ENCODE data around the gene PHF12.
"Not testable (repeated sequence)": the region's sequence is repeated elsewhere in the genome, so short reads cannot be mapped to it uniquely, and the experiment has no call there.

The PHF12 gene

DNA sequence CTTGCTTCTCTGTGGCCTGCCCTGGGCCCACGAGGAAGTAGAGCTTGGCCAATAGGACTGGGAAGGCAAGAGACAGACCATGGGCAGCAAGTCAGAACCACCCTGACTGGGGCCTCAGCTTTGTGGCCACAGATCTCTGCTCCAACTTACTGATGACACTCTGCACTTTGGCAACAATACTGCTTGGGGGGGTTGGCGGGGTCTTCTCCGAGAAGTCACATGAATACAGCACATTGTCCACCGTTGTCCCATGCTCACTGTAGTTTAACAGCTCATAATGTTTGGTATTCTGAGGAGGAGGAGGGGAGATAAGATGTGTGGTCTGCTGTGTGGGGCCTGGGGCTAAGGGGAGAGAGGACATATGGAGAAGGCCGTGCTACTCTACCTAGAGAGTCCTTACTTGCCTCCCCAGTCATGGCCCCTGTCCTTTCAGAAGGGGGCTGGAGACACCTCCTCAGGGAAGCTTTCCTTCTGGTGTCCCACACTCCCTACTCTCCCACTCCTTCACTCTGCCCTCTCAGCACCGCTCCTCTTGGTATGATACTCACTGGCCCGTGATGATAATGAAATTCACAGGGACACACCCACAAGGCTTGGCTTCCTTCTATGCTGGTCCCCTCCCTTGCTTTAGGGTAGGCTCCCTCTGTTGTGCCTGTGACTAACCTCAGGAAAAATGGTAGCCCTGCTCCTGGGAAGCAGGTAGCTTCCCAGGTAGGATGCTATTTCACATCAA, 44.4 kb downstream of the PHF12 start:
- in situ Hi-C loops (cut with HindIII; ENCODE audit: low sequenced_read_pairs), result no loop called here

DNA sequence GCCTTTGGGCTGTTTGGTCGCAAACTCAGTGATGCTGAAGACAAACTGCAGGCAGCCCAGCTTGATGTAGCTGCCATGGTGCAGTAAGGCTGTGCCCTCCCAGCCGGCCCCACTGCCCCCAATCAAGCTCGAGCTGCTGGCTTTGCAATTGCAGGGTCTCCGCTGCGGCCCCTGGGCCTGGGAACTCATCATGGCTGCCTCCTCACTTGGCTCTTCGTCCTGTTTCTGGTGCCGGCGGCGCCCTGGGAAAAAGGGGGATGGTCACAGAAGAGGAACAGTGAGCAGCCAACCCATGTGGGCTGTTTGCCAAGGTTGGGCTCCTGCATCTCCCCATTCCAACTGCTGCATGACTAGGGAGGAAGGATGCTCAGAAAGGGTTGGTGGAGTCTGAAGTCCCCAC, 45.0 kb downstream of the PHF12 start:
- in situ Hi-C loops (cut with HindIII; ENCODE audit: low sequenced_read_pairs), result no loop called here

DNA sequence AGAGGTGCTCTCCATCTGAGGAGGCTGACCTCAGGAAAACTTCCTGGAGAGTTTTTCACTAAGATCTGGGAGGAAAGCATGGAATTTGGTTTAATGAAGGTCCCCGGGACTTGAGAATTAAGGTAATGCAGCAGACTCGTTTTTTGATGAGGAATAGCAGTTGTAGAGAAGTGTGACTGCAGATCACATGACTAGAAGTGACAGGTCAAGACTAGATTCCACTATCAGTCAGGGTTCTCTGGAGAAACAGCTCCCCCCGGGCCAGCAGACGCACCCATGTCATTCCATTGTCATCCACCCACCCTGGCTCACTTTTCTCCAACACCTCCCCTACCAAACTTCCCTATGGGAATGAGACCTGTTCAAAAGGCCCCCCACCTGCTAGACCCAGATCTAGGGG, 46.5 kb downstream of the PHF12 start:
- in situ Hi-C loops (cut with HindIII; ENCODE audit: low sequenced_read_pairs), result no loop called here

GRCh38 chr17:28903546-28903841, 47.8 kb downstream of the PHF12 start:
- in situ Hi-C loops (cut with HindIII; ENCODE audit: low sequenced_read_pairs), result not testable (repeated sequence)

DNA sequence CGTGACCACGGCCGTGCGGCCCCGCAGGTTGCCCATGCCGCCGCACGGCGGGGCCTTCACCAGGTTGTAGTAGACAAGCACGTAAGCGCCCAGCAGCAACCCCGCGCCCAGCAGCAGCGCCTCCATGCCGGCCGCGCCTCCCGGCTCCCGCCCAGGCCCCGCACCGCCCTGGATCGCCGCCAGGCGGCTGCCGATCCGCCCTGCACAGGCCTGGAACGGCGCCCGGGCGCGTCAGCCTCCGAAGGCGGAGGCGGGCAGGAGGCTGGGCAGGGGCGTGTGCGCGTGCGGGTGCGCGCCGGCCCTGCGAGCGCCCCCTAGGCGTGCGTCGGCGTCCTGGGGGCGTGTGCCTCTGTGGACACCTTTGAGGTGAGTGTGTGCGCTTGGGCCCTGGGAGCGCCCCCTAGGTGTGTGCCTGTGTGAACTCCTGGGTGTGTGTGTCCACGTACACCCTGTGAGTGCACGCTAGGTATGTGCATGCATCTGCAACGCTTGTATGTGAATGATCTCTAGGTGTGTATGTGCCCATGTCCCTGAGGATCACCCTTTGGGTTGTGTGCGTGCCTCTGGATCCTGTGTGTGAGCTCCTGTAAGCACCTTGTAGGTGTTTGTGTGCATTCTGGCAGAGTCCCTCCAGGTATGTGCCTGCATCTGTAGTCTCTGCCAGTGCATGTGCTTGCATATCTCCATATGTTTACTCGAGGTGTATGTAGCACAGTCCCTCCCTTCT, 48.3 kb downstream of the PHF12 start, which contains the start of gene DHRS13:
Gene DHRS13, minus strand, starts transcription at position 261 of the 727 bp plus-strand sequence. Its CDS starts 135 bp downstream, at position 126.
- in situ Hi-C loops (cut with HindIII; ENCODE audit: low sequenced_read_pairs), result no loop called here

- in situ Hi-C loops (cut with HindIII; ENCODE audit: low sequenced_read_pairs), result no loop called here
Measured at GRCh38 chr17:28901866-28902818, 49.2 kb downstream of the PHF12 start.

GRCh38 chr17:28900986-28901726, 50.2 kb downstream of the PHF12 start:
- in situ Hi-C loops (cut with HindIII; ENCODE audit: low sequenced_read_pairs), result no loop called here

DNA sequence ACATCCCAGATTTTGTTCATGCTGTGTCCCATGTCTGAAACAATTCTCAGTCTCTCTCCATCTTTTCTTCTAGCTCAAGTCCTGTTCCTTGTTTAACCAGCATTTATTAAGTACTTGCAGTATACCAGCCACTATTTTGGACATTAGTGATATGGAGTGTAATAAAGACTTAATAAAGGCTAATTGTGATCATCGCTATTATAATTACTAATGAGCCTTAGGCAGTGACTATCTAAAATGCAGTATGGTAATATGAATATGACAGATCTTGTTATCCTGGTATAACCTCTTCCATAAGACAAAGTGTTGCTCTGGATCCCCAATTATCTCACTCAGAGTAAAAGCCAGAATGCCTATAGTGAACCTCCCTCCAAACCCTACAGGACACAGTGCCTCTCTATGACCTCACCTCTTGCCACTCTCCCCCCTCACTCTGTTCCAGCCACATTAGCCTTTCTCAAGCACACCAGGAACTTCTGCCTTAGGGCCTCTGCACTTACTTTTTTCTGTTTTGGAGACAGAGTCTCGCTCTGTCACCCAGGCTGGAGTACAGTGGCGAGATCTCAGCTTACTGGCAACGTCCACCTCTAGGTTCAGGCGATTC, 52.0 kb downstream of the PHF12 start:
- in situ Hi-C loops (cut with HindIII; ENCODE audit: low sequenced_read_pairs), result no loop called here

GRCh38 chr17:28898527-28898955, 52.8 kb downstream of the PHF12 start:
- in situ Hi-C loops (cut with HindIII; ENCODE audit: low sequenced_read_pairs), result no loop called here

DNA sequence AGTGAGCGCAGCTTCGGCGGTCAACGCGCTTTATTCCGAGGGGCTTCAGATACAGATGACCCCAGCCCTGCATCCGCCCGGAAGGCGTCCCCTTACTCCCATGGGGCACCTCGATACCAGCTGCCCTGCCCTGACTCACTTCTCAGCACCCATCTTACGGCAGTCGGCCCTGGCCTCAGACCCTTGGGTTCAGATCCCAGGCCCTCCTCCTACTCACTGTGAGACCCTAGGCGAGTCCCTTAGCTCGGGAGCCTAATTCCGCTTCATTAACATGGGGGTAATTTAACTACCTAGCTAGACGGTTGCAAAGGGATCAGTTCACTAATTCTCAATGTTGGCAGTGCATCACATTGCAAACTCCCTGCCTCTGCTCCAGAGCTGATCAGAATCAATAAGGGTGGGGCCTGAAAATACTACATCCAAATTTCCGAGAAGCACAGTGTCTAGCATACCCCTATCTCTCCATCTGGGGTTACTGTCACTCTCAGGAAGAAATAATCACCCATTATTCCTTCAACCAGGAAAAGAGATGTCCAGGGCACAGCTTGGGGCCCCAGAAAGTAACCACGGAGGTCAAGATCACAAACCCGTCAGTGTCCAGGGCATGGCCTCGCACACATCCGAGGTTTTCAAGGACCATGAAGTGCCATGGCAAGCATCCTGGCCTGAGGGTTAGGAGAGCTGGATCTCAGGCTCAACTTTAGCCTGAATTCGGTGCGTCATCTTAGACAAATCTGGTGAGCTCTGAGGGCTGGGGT, 53.4 kb downstream of the PHF12 start:
- in situ Hi-C loops (cut with HindIII; ENCODE audit: low sequenced_read_pairs), result no loop called here

DNA sequence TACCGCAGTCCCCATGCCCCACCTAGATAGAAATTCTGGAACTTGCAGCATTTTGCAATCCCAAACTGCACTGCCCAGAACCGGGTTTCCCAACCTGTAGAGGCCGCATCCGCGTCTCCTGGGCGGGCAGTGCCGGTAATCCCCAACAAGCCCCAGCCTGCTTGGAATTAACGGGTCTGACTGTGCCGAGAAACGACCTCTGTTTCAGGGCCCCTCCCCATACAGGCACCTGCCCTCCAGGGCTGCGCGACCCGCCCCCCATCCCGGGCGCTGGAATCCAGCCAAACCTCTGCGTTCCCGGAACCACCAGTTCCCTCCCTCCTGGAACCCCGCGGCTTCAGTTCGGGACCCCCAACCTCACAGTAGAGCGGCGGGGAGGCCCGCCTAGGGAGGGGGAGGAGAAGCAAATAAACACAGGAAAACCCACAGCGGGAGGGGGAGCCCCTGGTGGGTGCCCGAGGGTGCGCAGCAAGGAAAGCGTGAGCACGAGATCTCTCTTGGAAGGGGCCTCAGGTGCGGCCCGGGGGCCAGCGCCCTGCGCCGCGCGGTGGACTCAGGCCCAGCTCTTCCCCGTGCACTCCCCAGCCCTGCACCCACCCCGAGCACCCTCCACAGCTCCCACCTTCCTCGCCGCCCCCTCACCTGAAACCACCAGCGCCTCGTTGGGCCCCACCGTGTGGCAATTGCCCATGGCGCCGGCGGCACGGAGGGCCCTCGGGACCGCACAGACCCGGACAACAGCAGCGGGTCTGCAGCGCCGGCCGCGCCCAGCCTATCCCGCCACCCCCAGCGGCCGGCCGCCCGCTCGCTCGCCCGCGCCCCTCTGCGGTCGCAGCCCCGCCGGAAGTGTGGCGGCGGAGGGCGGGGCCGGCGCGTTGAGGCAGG, 54.2 kb downstream of the PHF12 start, which contains the start of gene FLOT2:
Gene FLOT2, minus strand, starts transcription at position 850 of the 885 bp plus-strand sequence. Its CDS starts 159 bp downstream, at position 691.
- in situ Hi-C loops (cut with HindIII; ENCODE audit: low sequenced_read_pairs), result no loop called here

DNA sequence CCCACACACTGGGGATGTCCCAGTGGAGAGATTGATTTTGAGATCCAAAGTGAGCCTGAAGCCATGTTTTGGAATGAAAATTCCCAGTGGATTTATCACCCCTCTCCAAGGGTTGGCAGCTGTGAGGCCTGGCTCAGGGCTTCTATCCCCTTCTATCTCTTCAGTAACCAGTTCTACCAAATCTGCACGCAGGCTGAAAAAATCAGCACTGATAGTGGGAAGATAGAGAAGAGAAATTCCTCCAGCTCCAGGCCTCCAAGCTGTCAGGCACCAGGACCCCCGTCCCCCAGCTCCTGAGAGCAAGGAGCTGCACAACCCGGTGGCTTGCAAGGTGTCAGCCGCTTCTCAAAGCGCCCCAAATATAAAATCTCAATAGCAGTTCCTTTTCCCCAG, 54.8 kb downstream of the PHF12 start:
- in situ Hi-C loops (cut with HindIII; ENCODE audit: low sequenced_read_pairs), result no loop called here

DNA sequence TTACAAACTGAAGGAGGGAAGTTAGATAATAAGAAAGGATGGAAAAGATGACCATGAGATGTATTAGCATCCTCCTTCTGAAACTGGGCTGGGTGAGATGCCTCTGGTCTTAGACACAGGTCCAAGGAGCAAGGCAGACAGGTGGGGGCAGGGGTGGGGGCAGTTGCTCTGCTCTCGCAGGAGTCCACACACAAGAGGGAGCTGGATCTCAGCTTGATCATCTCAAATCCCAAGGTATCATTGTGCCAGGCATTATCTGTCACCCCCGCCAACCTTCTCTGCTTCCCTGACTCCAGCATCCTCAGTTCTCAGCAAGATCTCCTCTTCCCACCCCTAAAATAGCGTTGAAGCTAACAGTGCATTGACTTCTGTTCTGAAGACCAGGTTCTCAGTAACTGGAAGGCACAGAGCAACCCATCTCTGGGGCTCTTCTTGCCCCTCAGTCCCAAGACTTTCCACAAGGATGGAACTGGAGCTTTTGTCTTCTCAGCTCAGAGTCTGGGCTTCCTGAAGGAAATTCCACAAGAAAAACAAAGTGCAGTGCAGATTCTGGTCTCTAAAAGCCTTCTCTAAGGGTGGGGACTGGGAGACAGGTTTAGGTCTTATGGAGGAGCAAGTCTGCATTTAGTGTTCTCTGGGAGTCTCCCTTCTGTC, 55.4 kb downstream of the PHF12 start:
- in situ Hi-C loops (cut with HindIII; ENCODE audit: low sequenced_read_pairs), result no loop called here

DNA sequence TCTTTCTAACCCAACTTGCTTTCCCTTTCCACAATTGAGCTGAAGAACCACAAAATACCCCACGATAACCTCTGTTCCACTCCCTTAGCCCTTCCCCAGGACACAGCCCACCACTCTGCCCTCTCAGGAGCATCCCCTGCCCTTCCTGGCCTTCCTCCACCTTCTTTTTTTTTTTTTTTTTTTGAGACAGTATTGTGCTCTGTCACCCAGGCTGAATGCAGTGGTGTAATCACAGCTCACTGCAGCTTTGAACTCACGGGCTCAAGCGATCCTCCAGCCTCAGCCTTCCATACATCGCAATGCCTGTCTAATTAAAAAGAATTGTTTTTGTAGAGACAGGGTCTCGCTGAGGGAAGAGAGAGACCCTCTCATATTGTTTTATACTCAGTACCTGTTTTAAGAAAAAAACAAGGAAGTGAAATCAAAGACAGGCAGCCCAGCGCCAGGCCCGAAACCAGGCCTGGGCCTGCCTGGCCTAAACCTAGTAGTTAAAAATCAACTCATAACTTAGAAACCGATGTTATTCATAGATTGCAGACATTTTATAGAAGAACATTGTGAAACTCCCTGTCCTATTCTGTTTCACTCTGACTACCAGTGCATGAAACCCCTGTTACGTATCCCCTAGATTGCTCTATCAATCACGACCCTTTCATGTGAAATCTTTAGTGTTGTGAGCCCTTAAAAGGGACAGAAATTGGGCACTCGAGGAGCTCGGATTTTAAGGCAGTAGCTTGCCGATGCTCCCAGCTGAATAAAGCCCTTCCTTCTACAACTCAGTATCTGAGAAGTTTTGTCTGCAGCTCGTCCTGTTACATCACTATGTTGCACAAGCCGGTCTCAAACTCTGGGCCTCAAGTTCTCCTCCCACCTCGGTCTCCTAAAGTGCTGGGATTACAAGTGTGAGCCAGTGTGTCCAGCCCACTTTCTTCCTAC, 57.8 kb downstream of the PHF12 start:
- in situ Hi-C loops (cut with HindIII; ENCODE audit: low sequenced_read_pairs), result not testable (repeated sequence)

GRCh38 chr17:28892024-28892423, 59.3 kb downstream of the PHF12 start:
- in situ Hi-C loops (cut with HindIII; ENCODE audit: low sequenced_read_pairs), result no loop called here

GRCh38 chr17:28891201-28891600, 60.1 kb downstream of the PHF12 start:
- in situ Hi-C loops (cut with HindIII; ENCODE audit: low sequenced_read_pairs), result no loop called here

DNA sequence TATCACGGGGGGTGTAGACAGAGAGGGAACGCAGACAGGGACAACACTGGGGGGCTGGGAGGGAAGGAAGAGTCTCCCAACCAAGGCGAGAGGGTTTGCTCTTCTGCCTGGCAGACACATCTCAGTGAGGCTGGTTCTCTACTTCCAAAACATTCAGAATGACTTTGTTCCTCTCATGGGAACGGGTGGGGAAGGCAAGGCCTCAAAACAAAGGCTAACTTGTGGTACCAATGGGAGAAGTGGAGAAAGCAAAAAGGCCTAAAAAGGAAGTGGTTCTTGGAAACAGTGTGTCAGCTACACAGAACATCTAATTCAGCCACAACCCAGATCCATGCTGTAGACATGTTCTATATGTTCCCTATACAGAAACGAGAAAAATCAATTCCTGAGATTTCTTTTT, 61.3 kb downstream of the PHF12 start:
- in situ Hi-C loops (cut with HindIII; ENCODE audit: low sequenced_read_pairs), result no loop called here
